HG03342 (cell line): Measurements from ENCODE around the gene DPH6.
"Not testable (repeated sequence)": the region's sequence is repeated elsewhere in the genome, so short reads cannot be mapped to it uniquely, and the experiment has no call there.

Source experiments
- ATAC-seq: cut with Tn5 transposase; IDR thresholded peaks from one replicate; pipeline ENCODE4 v1.9.1; 2021; ENCODE audit warnings: mild to moderate bottlenecking, moderate library complexity; ENCODE audit not compliant: unreplicated experiment

DPH6 gene

GRCh38 chr15:35351059-35351458, 194.9 kb downstream of the DPH6 start:
- no peak for ATAC-seq

- no peak for ATAC-seq
These were observed 196.0 kb downstream of the DPH6 start for GRCh38 chr15:35349916-35350315.

GRCh38 chr15:35330916-35331315, 215.0 kb downstream of the DPH6 start:
- no peak for ATAC-seq

- ATAC-seq, result no peak
These were observed 215.8 kb downstream of the DPH6 start for GRCh38 chr15:35330048-35330695.

GRCh38 chr15:35329521-35329961, 216.4 kb downstream of the DPH6 start:
- no peak for ATAC-seq

- ATAC-seq, result not testable (repeated sequence)
These were observed 217.1 kb downstream of the DPH6 start for GRCh38 chr15:35328836-35329235.

- no peak for ATAC-seq
These were observed 218.2 kb downstream of the DPH6 start for GRCh38 chr15:35327789-35328188.

GRCh38 chr15:35325374-35325941, 220.5 kb downstream of the DPH6 start:
- ATAC-seq, result no peak

GRCh38 chr15:35323141-35323540, 222.8 kb downstream of the DPH6 start:
- ATAC-seq, result no peak

- ATAC-seq, result no peak
These were observed 224.0 kb downstream of the DPH6 start for GRCh38 chr15:35321926-35322325.

- ATAC-seq, result no peak
These were observed 225.1 kb downstream of the DPH6 start for GRCh38 chr15:35320911-35321310.
